ENCODE results near the gene ALG8.

DNA sequence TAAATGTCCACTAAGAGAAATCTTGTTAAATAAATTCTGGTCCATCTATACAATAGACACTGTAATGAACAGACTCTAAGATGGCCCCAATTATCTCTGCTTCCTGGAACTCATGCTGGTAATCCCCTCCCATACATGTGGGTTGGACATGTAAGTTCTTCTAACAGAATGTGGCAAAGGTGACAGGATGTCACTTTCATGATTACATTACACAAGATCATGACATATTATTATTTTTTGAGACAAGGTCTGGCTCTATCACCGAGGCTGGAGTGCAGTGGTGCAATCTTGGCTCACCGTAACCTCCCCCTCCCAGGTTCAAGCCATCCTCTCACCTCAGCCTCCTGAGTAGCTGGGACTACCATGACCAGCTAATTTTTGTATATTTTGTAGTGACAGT, 45.2 kb downstream of the ALG8 start:
- TF ChIP-seq, protein P1, sequence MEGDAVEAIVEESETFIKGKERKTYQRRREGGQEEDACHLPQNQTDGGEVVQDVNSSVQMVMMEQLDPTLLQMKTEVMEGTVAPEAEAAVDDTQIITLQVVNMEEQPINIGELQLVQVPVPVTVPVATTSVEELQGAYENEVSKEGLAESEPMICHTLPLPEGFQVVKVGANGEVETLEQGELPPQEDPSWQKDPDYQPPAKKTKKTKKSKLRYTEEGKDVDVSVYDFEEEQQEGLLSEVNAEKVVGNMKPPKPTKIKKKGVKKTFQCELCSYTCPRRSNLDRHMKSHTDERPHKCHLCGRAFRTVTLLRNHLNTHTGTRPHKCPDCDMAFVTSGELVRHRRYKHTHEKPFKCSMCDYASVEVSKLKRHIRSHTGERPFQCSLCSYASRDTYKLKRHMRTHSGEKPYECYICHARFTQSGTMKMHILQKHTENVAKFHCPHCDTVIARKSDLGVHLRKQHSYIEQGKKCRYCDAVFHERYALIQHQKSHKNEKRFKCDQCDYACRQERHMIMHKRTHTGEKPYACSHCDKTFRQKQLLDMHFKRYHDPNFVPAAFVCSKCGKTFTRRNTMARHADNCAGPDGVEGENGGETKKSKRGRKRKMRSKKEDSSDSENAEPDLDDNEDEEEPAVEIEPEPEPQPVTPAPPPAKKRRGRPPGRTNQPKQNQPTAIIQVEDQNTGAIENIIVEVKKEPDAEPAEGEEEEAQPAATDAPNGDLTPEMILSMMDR (IDR thresholded peaks at IDR 0.05): no peak
- TF ChIP-seq EZH2 (IDR thresholded peaks at IDR 0.05): no peak
